DND-41 (cell line): ENCODE measurements around the gene SH2D6.

Source experiments
- CTCF ChIP-seq: IDR thresholded peaks from 2 replicates; pipeline ENCODE4 v1.5.1; 2012; ENCODE audit warnings: borderline replicate concordance, low read length, moderate library complexity, mild to moderate bottlenecking; ENCODE audit not compliant: poor library complexity, severe bottlenecking; ENCODE audit errors: extremely low read depth
- EZH2 ChIP-seq: IDR thresholded peaks from 3 replicates; pipeline ENCODE4 v1.6.1; 2012; ENCODE audit warnings: borderline replicate concordance, low read depth, mild to moderate bottlenecking, moderate library complexity, low read length, inconsistent platforms; ENCODE audit not compliant: severe bottlenecking

GRCh38 chr2:85394976-85395375 is 23.5 kb upstream of the SH2D6 start:
- TF ChIP-seq EZH2 (no peak), CTCF (no peak)
